ENCODE measurements around the gene ANXA2R.

Gene ANXA2R

DNA sequence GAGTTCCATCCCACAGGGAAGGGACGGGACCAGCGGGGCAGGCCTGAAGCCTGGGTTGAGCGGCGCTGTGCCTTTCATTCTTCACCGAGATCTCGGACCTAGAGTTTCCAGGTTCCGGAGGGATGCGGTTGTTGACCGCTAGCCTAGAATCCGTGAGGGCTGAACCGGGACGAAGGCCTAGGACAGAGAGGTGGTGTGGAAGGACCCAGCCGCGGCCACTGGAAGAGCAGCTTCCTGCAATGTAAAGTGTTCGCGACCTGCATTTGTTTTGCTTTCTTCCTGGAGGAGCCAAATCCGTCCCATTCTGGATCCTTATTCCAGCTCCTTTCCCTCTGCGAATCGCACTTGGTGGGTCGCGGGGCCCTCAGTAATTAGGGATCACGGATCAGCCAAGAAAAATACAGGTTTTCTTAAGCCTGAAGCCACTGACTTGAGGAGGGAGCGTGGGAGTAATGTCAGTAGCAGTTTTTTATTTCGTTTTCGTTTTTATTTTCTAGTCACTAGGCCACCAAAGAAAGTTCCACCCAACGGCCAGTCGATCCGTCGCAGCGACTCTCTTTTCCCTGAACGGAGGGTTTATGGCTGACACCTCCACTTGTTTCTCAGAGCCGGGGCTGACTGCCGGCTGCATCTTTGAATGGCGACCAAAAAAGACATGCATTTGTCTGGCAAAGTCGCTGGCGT lies 48.6 kb downstream of the ANXA2R start:
- Histone ChIP-seq H4K20me1 (no peaks in the 10 kb centered on the region), H3K4me2 (peak overlapping the region; percentile 97), H3K27me3 (no peaks in the 10 kb centered on the region), H3K27ac (peak overlapping the region; percentile 88), H3K4me3 (peak overlapping the region; percentile 71), H3K9me3 (peaks cover 18% of the 10 kb centered on the region), H3K4me1 (peaks cover 32% of the 10 kb centered on the region), H3K36me3 (no peaks in the 10 kb centered on the region), H3K9ac (peak overlapping the region; percentile 87)
- TF ChIP-seq Cebpa-rat (IDR thresholded peaks at IDR 0.05), result no peak

- Histone ChIP-seq H3K9ac (peak overlapping the region; percentile 87), H3K4me1 (peaks cover 26% of the 10 kb centered on the region), H4K20me1 (no peaks in the 10 kb centered on the region), H3K36me3 (no peaks in the 10 kb centered on the region), H3K4me2 (peak overlapping the region; percentile 97), H3K4me3 (peak overlapping the region; percentile 71), H3K27ac (peak overlapping the region; percentile 88), H3K27me3 (no peaks in the 10 kb centered on the region), H3K9me3 (peaks cover 18% of the 10 kb centered on the region)
- TF ChIP-seq Cebpa-rat (IDR thresholded peaks at IDR 0.05), result no peak
These were observed 49.2 kb downstream of the ANXA2R start for GRCh38 chr5:42990892-42991291.

All from BLaER1 (cell line).